GM19240 (cell line): ENCODE data around the gene IL10RB.
"Not testable (repeated sequence)": the region's sequence is repeated elsewhere in the genome, so short reads cannot be mapped to it uniquely, and the experiment has no call there.

ENCODE experiments used
- DNase-seq: peaks from one replicate; pipeline ENCODE4 v3.0.0; 2011; ENCODE audit warnings: low spot score; ENCODE audit not compliant: insufficient read length

The IL10RB gene

GRCh38 chr21:33240404-33240803 lies 25.8 kb upstream of the IL10RB start:
- DNase-seq = no peak

GRCh38 chr21:33241846-33242245 lies 24.3 kb upstream of the IL10RB start:
- DNase-seq = no peak

- DNase-seq = not testable (repeated sequence)
Measured at GRCh38 chr21:33242846-33243245, 23.3 kb upstream of the IL10RB start.

GRCh38 chr21:33244082-33244778 lies 21.9 kb upstream of the IL10RB start:
- DNase-seq = no peak

- DNase-seq = no peak
Measured at GRCh38 chr21:33244779-33245105, 21.4 kb upstream of the IL10RB start.

GRCh38 chr21:33245289-33245918 lies 20.8 kb upstream of the IL10RB start:
- no peak for DNase-seq

GRCh38 chr21:33246506-33246905 lies 19.7 kb upstream of the IL10RB start:
- DNase-seq = no peak

- DNase-seq = no peak
Measured at GRCh38 chr21:33246963-33247362, 19.2 kb upstream of the IL10RB start.

- DNase-seq = no peak
Measured at GRCh38 chr21:33247599-33247998, 18.6 kb upstream of the IL10RB start.

GRCh38 chr21:33249331-33250002 lies 16.7 kb upstream of the IL10RB start:
- no peak for DNase-seq

- no peak for DNase-seq
Measured at GRCh38 chr21:33251119-33251518, 15.0 kb upstream of the IL10RB start.

GRCh38 chr21:33253382-33253781 lies 12.8 kb upstream of the IL10RB start:
- not testable (repeated sequence) for DNase-seq

GRCh38 chr21:33254766-33255165 lies 11.4 kb upstream of the IL10RB start:
- no peak for DNase-seq

- no peak for DNase-seq
Measured at GRCh38 chr21:33255404-33255803, 10.8 kb upstream of the IL10RB start.

- DNase-seq = no peak
Measured at GRCh38 chr21:33256019-33256418, 10.1 kb upstream of the IL10RB start.

- DNase-seq = no peak
Measured at GRCh38 chr21:33257094-33257803, 8.9 kb upstream of the IL10RB start.

GRCh38 chr21:33258475-33258874 lies 7.7 kb upstream of the IL10RB start:
- no peak for DNase-seq

GRCh38 chr21:33259428-33259827 lies 6.7 kb upstream of the IL10RB start:
- no peak for DNase-seq

- no peak for DNase-seq
Measured at GRCh38 chr21:33259995-33260394, 6.2 kb upstream of the IL10RB start.

- no peak for DNase-seq
Measured at GRCh38 chr21:33261635-33262034, 4.5 kb upstream of the IL10RB start.

- no peak for DNase-seq
Measured at GRCh38 chr21:33262921-33263320, 3.2 kb upstream of the IL10RB start.

- DNase-seq = no peak
Measured at GRCh38 chr21:33264561-33264960, 1.6 kb upstream of the IL10RB start.
